NT2/D1 (cell line): ENCODE measurements around the gene DUSP22.
"Not testable (repeated sequence)": the region's sequence is repeated elsewhere in the genome, so short reads cannot be mapped to it uniquely, and the experiment has no call there.

Source experiments
- SUZ12 ChIP-seq: IDR thresholded peaks from 2 replicates; pipeline ENCODE4 v1.6.1; 2011; ENCODE audit not compliant: insufficient read length, insufficient read depth; ENCODE audit errors: extremely low read depth
- YY1 ChIP-seq: IDR thresholded peaks from 2 replicates; pipeline ENCODE4 v1.6.1; 2011; ENCODE audit not compliant: insufficient read length, insufficient read depth
- ZNF274 ChIP-seq: IDR thresholded peaks from 2 replicates; pipeline ENCODE4 v1.6.1; 2011; ENCODE audit warnings: mild to moderate bottlenecking, low read depth, low read length

- TF ChIP-seq ZNF274, YY1, SUZ12: not testable (repeated sequence)
Observed at GRCh38 chr6:371851-372250, 79.6 kb downstream of the DUSP22 start.
